Right lobe of liver (tissue), 6 donors: ENCODE results near the gene KCNQ1OT1. TPM values are rescaled to one million over a fixed set of nuclear protein-coding genes. Genes with fewer than 3 reads are reported as not detected.

ENCODE experiments used
- ATAC-seq, 4 donors: fragments of 200-7000 bp; cut with Tn5 transposase; one replicate each; pipeline ENCODE4 v1.9.1; 2020; ENCODE audit warnings: mild to moderate bottlenecking in 4 of 4, moderate library complexity in 4 of 4
- DNase-seq, 3 donors: peaks; one replicate each; pipeline ENCODE4 v3.0.0-alpha.2; 2020
- H3K27ac ChIP-seq, 3 donors: fragments of 200-600 bp; one replicate each; pipeline ENCODE4 v1.8.0; 2022
- H3K27me3 ChIP-seq, 2 donors: fragments of 200-600 bp; one replicate each; pipeline ENCODE4 v1.8.0; 2022
- H3K36me3 ChIP-seq, 4 donors: fragments of 200-600 bp; sonication (generic) in 1 of 4; one replicate each; pipeline versions ENCODE4 v1.5.1 to v1.8.0; 2017 to 2022; ENCODE audit warnings: control low read depth in 1 of 4
- H3K4me1 ChIP-seq, 4 donors: fragments of 200-600 bp; sonication (generic) in 1 of 4; one replicate each; pipeline versions ENCODE4 v1.5.1 to v1.8.0; 2017 to 2022; ENCODE audit warnings: control low read depth in 1 of 4
- H3K4me3 ChIP-seq, 3 donors: fragments of 200-600 bp; one replicate each; pipeline ENCODE4 v1.8.0; 2022
- H3K9me3 ChIP-seq, 4 donors: fragments of 200-600 bp; sonication (generic) in 1 of 4; one replicate each; pipeline versions ENCODE4 v1.5.1 to v1.8.0; 2017 to 2022; ENCODE audit warnings: control low read depth in 1 of 4
- CTCF ChIP-seq, 4 donors: fragments of 200-600 bp in 3 of 4; fragments of 450-650 bp in 1 of 4; IDR thresholded peaks; one replicate each; pipeline versions ENCODE4 v1.5.1 to v1.8.0; 2016 to 2022; ENCODE audit warnings: antibody characterized with exemption in 4 of 4, mild to moderate bottlenecking in 2 of 4
- POLR2A ChIP-seq: fragments of 450-650 bp; IDR thresholded peaks from one replicate; pipeline ENCODE4 v1.6.1; 2017; ENCODE audit warnings: antibody characterized with exemption, mild to moderate bottlenecking
- WGBS: methylation state at CpG from one replicate; pipeline ENCODE4 v1.1.6; 2018; ENCODE audit warnings: low coverage, low lambda C conversion rate; ENCODE audit not compliant: insufficient coverage; ENCODE audit errors: missing lambda C conversion rate; 5-methylcytosine and 5-hydroxymethylcytosine counted together
- intact Hi-C, 2 donors: fragments of 100-400 bp; cut with DNase I; formaldehyde crosslinking; loops; one replicate each; pipeline versions ENCODE4 v1.11.2 to v1.14.1; 2022
- total RNA-seq, 6 experiments: library from RNA; depleted of rRNA in 2 of 6; stranded (reverse); fragments of >200 nt in 2 of 6; fragmentation: NEBNext Ultra II Directional in 3 of 6; extraction: Animal tissue kit (Norgen Biotek cat#: 25700) in 3 of 6; gene quantifications; one replicate each; pipeline versions ENCODE4 v1.1.0 to v1.2.4, GENCODE V29; 2016 to 2023
- donor health status: DM: no; HTN: yes; CAD: no.
- donor health status: DM: no; HTN: no; CAD: no.
- donor health status: DM: no; HTN: no; CAD: no.
- donor health status: DM: no; HTN: yes; CAD: no.
- donor health status: DM: no; HTN: yes; CAD: no.

Gene KCNQ1OT1
- total RNA-seq, 6 experiments from 2014 or later = 0.37 to 1.7 (median 0.60) TPM

- Histone ChIP-seq H3K9me3 (no peaks in the 10 kb centered on the region), H3K27me3 (no peaks in the 10 kb centered on the region), H3K4me3 (no peak overlapping the region), H3K36me3 (no peaks in the 10 kb centered on the region), H3K4me1 (no peaks in the 10 kb centered on the region), H3K27ac (no peak overlapping the region)
- intact Hi-C loops = no loop called here
- WGBS = 75% methylated on average over 7 of the region's 16 CpGs
- TF ChIP-seq POLR2A = no peak
- ATAC-seq (no peak), DNase-seq (peak in 1 of 3 donors; percentile 27)
Observed at GRCh38 chr11:2747248-2748027, 47.6 kb upstream of the KCNQ1OT1 start.

- Histone ChIP-seq H3K36me3 (no peaks in the 10 kb centered on the region), H3K27me3 (no peaks in the 10 kb centered on the region), H3K4me3 (no peak overlapping the region), H3K27ac (no peak overlapping the region), H3K9me3 (no peaks in the 10 kb centered on the region), H3K4me1 (no peaks in the 10 kb centered on the region)
- WGBS = 74% methylated on average over 5 of the region's 24 CpGs
- TF ChIP-seq CTCF (IDR thresholded peaks at IDR 0.05) (no peak), POLR2A (no peak)
- ATAC-seq = no peak
- DNase-seq = peak in 2 of 3 donors; percentile 8 to 40
- intact Hi-C loops = no loop called here
Observed at GRCh38 chr11:2746401-2747247, 46.8 kb upstream of the KCNQ1OT1 start.

- Histone ChIP-seq H3K4me1 (no peaks in the 10 kb centered on the region), H3K4me3 (no peak overlapping the region), H3K27ac (no peak overlapping the region), H3K9me3 (no peaks in the 10 kb centered on the region), H3K36me3 (no peaks in the 10 kb centered on the region), H3K27me3 (no peaks in the 10 kb centered on the region)
- peak in 2 of 3 donors; percentile 15 to 33 for DNase-seq
- intact Hi-C loops = no loop called here
- no peak for ATAC-seq
- no peak for TF ChIP-seq POLR2A
- TF ChIP-seq CTCF (IDR thresholded peaks at IDR 0.05) = no peak
- 82% methylated on average over 11 of the region's 14 CpGs for WGBS
Observed at GRCh38 chr11:2745511-2745910, 45.7 kb upstream of the KCNQ1OT1 start.

- intact Hi-C loops = no loop called here
- peak in 2 of 3 donors; percentile 5 to 20 for DNase-seq
- Histone ChIP-seq H3K4me3 (no peak overlapping the region), H3K27ac (no peak overlapping the region), H3K4me1 (no peaks in the 10 kb centered on the region), H3K36me3 (no peaks in the 10 kb centered on the region), H3K9me3 (no peaks in the 10 kb centered on the region), H3K27me3 (no peaks in the 10 kb centered on the region)
- ATAC-seq = no peak
- no peak for TF ChIP-seq POLR2A
- no peak for TF ChIP-seq CTCF (IDR thresholded peaks at IDR 0.05)
- WGBS = 93% methylated on average over 5 of the region's 9 CpGs
Observed at GRCh38 chr11:2744166-2744565, 44.4 kb upstream of the KCNQ1OT1 start.
